ENCODE measurements around the gene TIGD6.
A peak's percentile ranks its signal among the peaks of the same experiment; 100 is the strongest.
"Not testable (repeated sequence)": the region's sequence is repeated elsewhere in the genome, so short reads cannot be mapped to it uniquely, and the experiment has no call there.

The TIGD6 gene

DNA sequence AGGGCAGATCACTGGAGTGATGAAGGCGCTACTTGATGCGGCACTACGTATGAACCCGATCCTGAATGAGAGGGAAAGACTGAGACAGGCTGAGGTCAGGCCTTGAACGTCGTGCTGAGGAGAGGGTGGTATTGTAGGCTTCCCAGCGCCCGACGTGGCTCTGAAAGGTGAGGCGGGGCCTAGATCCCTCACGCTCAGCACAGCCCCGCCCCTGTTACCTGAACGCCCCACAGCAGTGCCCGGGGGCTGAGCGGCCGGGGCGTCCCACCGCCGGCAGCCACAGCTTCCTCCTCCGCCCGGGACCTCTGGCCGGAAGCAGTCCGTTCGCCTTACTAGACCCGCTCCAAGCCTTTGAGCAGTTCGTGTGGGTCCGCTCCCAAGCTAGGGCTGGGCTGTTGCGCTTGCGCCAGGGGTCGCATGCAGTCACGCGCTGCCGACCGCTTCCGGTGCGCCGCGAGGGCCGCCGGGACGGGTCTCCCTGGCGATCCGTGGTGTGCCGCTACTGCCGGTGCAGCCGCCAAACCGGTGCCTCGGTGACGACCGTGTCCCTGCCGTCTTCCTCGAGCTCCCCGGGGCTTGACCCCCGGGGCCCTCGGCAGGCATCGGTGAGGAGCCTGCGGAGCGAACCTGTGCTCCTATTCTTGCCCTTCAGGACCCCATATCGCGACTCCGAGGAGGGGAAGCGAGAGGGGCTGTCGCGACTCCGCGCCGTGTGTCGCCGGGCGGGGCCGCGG is at the start of gene TIGD6, which contains the start of gene HMGXB3:
TSS of gene TIGD6 (minus strand) at position 399 of the 734 bp plus-strand sequence. CDS start 4,306 bp downstream, outside the sequence.
TSS of gene HMGXB3 (plus strand) at position 484 of the 734 bp plus-strand sequence. CDS start 4,114 bp downstream, outside the sequence.
- peak; percentile 82 for DNase-seq

DNA sequence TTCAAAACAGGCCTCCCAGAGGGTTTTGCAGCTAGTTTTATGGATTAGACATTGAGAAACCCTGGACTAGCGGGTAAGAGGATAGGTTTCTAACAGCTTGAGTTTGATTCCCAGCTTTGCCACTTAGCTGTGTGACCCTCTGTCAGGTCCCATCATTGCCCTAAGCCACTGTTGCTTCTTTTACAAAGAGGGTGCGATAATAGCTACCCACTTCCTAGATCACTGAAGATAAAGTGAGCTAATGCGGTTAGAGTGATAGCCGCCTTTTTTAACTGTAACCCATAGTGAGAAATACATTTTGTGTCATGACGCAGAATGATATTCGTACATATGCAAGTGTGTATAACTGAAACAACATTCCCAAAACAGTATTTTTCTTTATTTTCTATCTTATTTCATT is 45.6 kb upstream of the TIGD6 start:
- DNase-seq, result no peak

DNA sequence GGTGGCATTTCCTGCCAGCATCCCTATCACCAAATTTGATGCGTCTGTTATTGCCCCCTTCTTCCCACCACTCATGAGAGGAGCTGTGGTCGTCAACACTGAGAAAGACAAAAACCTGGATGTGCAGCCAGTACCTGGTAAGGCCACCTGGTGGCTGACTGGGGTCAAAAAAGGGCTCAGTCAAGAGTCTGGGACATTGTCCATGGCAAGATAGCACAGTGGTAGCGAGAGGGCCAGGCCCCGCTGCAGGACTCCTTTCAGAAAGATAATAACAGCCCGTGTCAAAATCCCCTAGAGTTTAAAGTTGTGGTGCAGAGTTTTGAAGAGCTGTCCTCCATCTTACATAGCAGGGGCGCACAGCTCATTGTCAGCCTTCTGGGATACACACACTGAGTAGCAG is 45.1 kb upstream of the TIGD6 start:
- DNase-seq, result no peak

DNA sequence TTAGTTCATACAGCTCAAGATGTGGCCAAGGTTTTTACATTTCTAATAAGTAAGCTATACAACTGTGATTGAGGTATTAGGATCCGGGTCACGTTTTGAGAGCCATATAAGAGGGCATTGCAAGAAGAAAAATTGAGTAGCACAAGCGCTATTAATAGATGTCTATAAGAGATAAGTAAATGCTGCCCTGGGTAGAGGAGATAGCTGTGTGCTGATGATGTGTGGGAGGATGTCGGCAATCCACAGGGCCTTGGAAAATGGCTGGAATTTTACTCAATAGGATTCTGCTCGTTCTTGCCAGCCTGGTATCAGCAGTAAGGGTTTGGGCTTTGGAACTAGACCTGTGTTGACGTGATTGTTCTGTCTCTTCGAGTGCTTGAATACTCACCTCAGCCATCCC is 44.3 kb upstream of the TIGD6 start:
- DNase-seq, result no peak

DNA sequence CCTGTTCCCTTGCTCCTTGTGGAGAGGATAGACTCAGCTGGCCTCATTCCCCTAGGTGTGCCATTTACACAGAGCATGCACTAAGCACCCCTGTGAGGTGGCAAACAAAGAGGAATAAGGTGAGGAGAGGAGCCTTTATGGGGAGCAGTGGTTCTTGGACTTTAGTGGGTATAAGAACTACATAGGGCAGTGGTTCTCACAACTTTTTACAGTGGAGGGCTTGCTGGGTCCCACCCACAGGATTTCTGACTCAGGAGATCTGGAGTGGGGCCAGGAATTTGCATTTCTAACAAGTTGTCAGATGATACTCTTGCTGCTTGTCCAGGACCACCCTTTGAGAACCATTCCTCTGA is 43.9 kb upstream of the TIGD6 start:
- no peak for DNase-seq

DNA sequence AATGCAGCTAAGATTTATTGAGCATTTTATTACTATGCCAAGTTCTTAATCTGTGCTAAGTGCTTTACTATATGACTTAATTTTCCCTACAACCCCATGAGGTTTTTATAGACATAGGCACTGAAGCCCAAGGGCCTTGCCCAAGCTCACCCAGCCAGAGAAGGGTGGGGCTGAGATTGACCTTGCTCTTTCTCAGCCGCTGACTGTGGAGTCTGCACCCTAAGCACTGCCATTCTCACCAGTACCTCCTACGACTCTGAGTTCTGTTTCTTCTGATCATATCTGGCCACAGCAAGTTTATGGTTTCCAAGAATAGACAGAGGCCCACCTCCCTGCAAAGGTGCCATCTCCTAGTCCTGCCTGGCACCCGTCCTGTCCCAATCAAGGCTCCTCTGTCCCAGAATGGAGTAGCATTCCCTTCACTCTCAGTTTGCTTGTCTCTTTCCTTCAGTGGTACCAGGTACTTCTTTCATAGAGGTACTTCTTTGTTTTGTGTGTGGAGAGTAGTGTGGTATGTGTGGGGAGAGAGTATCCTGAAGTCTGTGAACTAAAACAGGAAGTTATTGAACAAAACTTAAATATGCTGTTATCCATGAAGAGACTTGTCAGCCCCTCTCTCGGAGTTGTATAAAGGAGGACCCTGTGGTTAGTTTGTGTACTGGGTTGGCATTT is 43.3 kb upstream of the TIGD6 start:
- DNase-seq, result no peak

DNA sequence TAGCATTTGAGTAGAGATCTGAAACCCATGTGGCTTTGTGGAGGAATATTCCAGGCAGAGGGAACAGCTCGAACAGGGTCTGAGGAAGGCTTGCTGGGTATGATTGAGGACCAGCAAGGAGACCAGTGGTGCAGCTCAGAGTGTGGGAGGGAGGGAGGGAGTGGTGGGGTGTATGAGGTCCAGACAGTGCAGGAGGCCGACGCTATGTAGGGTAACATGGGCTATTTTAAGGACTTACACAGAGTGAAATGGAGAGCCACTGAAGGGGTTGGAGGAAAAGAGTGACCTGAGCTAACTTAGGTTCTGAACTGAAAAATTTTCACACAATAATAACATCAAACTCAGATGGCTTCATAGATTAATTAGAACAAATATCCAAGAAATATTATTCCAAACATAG is 42.0 kb upstream of the TIGD6 start:
- DNase-seq, result no peak

DNA sequence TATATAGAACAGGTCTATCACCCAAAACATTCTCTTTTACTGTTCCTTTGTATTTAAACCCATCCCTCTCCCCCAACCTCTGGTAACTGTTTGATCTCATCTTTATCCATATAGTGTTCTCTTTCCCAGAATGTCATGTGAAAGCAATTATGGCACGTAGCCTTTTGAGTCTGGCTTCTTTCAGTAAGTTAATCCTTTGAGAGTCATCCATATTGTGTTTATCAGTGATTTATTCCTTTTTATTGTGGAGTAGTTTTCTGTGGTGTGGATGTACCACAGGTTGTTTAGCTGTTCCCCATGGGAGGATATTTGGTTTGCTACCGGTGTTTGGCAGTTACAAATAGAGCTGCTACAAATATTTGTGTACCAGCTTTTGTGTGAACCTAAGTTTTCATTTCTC is 38.1 kb upstream of the TIGD6 start:
- DNase-seq, result no peak

DNA sequence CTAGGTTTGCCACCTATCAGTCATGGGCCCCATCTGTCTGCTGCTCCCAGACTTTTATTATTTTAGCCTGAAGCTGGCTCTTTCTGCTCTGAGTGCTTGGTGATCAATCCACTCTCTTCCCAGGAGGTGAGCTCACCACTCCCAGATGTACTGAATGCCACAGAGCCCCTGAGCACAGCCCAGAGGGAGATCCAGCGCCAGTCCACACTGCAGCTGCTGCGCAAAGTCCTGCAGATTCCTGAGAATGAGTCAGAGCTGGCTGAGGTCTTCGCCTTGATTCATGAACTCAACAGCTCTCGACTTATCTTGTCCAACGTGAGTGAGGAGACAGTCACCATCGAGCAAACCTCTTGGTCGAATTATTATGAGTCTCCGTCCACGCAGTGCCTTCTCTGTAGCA is 36.1 kb upstream of the TIGD6 start:
- no peak for DNase-seq

DNA sequence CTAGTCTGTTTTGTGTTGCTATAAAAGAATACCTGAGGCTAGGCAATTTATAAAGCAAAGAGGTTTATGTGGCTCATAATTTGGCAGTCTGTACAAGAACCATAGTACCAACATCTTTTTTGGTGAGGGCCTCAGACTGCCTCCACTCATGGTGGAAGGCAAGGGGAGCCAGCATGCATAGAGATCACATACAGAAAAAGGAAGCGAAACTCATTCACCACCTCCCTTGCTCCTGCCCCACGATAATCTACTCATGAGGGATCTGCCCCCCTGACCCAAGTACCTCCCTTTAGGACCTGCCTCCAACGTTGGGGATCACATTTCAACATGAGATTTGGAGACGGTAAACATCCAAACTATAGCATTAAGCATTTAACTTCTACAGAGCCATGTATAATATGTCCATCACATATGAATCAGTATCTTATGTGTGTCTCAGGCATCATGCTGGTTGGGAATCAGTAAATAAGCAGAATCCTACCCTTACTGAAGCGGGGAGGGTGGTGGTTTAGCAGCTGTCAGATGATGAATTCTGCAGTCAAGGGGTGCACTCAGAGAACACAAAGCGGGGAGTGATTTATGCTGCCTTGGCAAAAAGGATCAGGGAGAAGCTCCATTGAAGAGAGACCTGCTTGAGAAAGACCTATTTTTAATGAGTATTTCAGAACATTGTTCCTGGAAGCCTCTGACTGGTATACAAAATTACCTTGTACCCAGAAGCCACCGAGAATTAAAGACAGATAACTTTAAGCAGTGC is 34.9 kb upstream of the TIGD6 start:
- DNase-seq, result no peak

DNA sequence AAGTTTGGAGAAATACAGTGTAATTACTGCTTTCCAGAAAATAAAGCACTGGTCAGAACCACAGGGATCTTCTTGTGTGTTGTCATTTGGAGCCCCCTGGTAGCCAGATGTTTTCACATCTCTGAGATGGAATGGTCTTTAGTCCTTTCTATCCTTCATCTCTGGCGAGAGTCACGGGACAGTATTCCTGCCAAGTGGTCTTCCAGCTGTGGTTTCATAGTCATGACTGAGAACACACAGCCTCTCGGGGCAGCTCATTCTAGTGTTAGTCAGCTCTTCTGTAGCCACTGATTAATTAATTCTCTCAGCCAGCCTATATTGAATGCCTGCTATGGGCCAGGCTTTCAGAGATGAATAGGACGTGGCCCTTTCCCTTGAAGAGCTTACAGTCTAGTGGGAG is 34.2 kb upstream of the TIGD6 start:
- no peak for DNase-seq

DNA sequence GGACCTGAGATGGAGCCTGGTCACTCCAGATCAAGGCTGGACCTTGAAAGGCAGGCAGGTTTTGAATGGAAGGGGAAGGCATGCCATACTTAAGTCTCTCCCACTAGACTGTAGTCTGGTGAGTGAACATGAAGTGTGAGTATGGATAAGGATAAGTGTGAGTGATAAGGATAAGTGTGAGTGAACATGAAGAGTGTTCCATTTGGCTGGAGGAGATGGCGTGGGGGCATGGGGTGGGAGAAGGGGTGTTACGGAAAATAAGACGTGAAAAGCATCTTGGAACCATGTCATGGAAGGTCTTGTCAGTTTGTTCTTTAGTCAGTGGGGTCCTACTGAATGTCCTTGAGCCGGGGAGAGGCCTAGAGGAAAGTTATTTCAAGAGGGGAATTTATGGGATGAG is 32.9 kb upstream of the TIGD6 start:
- DNase-seq, result no peak

DNA sequence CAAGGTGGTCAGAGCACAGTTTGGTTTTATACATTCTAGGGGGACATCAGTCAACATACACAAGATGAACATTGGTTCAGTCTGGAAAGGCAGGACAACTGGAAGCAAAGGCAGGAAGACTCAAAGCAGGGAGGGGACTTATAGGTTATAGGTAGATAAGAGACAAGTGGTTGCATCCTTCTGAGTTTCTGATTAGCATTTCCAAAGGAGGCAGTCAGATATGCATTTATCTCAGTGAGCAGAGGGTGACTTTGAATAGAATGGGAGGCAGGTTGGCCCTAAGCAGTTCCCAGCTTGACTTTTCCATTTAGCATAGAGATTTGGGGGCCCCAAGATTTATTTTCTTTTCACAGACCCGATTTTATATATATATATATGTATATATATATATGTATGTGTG is 27.6 kb upstream of the TIGD6 start:
- DNase-seq, result not testable (repeated sequence)

DNA sequence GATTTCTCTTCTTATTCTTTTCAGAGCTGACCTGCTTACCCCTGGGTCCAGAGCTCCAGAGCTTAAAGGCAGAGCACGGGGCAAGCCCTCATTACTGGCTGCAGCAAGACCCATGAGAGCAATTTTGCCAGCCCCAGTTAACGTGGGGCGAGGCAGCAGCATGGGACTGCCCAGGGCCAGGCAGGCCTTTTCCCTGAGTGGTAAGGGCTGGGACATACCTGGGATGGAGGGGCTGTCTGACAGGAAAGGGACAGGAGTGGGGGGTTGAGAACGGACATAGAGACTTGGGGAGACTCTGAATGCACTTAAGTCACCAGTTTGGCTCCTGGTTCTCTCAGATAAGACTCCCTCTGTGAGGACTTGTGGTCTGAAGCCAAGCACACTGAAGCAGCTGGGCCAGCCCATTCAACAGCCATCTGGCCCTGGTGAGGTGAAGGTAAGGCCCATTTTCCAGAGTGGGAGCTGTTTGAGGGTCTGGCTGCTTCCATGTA is 26.3 kb upstream of the TIGD6 start:
- DNase-seq, result no peak

DNA sequence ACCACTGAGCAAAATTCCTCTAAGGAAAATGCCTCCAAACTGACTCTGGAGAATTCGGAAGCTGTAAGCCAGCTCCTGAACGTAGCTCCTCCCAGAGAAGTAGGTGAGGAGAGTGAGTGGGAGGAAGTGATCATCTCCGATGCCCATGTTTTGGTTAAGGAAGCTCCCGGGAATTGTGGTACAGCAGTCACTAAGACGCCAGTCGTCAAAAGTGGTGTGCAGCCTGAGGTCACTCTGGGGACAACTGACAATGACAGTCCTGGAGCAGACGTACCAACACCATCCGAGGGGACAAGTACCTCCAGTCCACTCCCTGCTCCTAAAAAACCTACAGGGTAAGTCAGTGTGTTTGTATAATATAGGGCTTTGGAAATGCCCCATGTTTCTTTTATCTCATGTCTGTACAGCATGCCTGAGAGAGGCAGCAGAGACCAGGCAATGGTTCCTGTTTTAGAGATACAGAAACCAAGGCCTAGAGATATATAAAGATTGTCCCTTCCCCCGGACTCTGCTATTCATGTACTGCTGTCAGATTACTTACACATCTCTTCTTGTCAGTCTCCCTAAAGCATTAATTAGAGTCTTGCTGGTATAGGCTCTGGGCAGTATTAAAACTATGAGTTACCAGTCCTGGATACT is 24.0 kb upstream of the TIGD6 start:
- DNase-seq, result no peak

DNA sequence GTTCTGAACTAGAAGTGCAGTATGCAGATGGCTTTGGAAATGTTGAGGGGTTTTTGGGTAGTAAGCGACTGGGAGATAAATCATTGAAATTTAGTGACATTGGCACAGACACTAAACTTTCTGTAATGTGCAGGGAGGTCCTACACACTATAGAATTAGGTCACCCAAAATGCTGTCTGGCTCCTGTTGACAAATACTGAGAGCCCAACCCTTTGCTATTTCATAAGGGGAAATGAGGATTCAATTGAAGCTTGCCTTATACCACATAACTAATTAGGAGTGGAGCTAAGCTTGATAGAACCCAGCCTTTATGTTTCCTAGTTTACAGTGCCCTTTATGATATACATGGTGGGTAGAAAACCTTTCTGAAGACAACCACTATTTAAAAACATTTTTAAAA is 22.7 kb upstream of the TIGD6 start:
- DNase-seq, result no peak

DNA sequence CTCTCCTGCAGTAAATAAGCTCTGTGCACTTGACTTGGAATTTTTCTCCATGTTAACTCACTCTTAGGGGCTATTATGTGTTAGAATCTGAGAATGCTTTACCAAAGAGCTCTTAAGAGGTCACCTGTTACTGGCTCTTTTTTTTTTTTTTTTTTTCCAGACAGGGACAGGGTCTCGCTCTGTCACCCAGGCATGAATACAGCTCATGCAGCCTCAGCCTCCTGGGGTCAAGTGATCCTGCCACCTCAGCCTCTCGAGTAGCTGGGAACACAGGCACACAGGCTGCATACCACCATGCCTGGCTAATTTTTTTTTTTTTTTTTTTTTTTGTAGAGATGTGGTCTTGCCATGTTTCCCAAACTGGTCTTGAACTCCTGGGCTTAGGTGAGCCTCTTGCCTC is 22.2 kb upstream of the TIGD6 start:
- DNase-seq, result no peak

DNA sequence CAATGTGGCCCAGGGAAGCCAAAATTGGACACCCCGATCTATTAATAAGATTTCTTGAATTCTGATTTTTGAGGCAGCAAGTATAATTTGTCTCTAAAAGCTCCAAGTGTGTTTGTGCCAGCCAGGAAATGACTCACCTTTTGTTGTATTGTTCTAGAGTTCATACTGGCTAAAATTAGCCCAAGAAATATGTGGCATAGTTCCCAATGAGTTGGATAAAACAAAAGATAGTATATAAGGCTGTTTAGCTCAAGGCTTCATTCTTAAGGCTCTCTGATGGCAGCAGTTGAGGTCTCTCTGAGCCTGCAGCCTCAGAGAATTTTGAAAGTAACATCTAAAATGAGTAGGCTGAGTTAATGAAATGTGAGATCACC is 21.7 kb upstream of the TIGD6 start:
- no peak for DNase-seq

DNA sequence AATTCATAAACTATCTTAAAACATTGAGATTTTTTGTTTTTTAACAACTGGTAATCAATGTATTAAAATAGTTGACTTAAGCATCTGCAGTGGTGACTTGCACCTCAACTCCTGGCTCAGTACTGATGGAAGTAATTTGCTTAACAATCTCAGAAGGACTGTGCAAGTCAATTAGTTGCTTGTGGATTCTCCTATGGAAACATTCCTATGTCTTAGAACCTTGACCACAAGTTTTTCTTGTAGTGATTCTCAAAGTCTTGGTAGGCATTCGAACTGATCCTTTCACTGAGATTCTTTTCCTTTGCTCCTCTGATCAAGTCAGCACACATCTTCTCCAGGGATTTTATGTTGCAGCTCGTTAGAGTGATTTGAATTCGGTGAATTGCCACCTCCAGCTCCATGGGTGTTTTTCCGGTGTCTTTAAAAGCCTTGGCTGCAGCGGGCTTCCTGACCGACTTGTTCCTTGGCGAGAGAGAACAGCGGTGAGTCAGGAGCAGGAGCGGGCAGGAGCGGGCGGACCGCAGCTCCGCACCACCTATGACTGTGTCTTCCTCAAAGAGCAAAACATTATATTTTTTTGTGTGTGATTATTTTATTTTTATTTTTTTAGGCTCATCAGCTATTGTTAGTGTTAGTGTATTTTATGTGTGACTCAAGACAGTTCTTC is 21.2 kb upstream of the TIGD6 start:
- DNase-seq, result no peak

DNA sequence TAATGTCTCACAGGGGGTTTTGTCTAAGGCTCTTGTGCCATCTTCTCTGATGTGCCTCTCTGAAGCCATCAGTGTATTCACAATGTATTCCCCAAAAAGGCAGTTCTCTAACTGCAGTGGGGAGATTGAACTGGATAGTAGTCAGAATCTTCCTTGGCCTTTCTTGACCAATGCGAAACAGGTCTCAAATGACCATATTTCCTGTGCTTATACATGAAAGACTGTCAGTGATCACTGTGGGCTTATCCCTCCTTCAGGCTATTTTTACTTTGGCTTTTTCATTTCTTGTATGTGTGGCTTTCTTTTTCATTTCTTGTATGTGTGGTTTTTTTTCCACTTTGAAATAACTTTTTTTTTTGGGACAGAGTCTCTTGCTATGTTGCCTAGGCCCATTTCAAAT is 19.8 kb upstream of the TIGD6 start:
- DNase-seq, result no peak

DNA sequence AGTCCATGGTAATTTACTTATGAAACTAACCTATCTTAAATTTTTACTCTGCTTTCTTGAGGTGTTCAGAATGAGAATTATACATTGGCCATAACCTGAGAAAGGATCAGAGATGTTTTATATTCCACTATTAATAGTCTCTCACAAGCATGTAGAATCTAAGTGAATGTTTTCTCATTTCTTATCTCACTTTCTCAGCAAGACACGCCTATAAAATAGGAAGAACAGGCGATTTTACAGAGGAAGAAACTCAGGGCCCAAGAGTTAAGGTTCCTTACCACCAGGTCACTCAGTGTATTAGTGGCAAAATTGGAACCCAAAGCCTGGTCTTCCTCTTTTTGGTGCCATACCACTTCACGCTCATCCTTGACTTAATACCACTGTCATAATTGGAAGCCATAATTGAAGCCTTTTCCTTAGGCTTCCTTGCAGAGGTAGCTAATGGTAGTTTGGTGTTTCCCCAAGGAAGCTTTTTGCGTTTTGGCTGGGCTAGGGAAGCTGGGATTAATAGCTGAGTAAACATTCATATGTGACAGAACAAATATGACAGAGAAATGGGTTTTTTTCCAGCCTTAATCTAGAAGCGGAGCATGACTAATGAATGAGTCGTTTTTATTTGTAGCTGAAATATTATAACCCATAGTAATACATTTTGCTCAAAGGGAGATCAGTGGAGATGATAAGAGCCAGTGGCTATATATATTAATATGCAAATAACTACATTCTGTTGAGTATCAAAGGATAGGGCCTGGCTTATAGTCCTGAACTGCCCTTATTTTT is 17.0 kb upstream of the TIGD6 start:
- DNase-seq, result no peak

DNA sequence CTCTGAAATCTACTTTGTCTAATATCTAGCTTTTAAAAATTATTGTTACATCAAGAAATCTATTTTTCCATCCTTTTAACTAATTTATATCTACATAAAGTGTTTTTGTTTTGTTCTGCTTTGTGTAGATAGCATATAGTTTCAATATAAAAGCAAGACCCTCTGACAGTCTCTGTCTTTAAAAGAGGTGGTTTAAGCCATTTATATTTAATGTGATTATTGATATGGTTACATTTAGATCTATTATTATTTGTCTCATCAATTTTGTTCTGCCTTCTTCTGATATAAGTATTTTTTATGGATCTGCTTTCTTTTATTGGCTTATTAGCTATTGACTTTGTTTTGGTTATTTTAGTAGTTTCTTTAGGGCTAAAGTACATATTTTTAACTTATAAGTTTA is 16.1 kb upstream of the TIGD6 start:
- DNase-seq, result no peak

All from NCI-H2227 treated with DMSO at 0.1 percent for 48 hours (cell line).